Mesenchymal stem cell (in vitro differentiated cells and primary cell): ENCODE measurements around the gene TRDN.

Source experiments
- DNase-seq: peaks from one replicate; pipeline ENCODE4 v3.0.0-alpha.2; 2013
- H2AFZ ChIP-seq: one replicate; pipeline ENCODE4 v1.6.1; 2013; ENCODE audit warnings: low read depth, mild to moderate bottlenecking, control low read depth, inconsistent platforms, low read length, moderate library complexity
- H2AK5ac ChIP-seq: 2 replicates; pipeline ENCODE4 v1.6.1; 2013; ENCODE audit warnings: low read length, moderate library complexity, mild to moderate bottlenecking, inconsistent platforms; ENCODE audit not compliant: severe bottlenecking
- H2BK120ac ChIP-seq: one replicate; pipeline ENCODE4 v1.6.1; 2013; ENCODE audit warnings: low read depth, mild to moderate bottlenecking, inconsistent platforms, low read length, moderate library complexity
- H2BK12ac ChIP-seq, 2 experiments: one replicate each; pipeline ENCODE4 v1.6.1; 2013; ENCODE audit warnings: inconsistent platforms in 2 of 2, low read length in 2 of 2, mild to moderate bottlenecking in 2 of 2, moderate library complexity in 2 of 2, control low read depth in 1 of 2
- H2BK15ac ChIP-seq: one replicate; pipeline ENCODE4 v1.6.1; 2013; ENCODE audit warnings: mild to moderate bottlenecking, low read depth, inconsistent platforms; ENCODE audit not compliant: poor library complexity, severe bottlenecking
- H2BK5ac ChIP-seq: 2 replicates; pipeline ENCODE4 v1.6.1; 2013; ENCODE audit warnings: low read depth, mild to moderate bottlenecking, low read length, control low read depth, inconsistent platforms; ENCODE audit not compliant: poor library complexity, severe bottlenecking
- H3K14ac ChIP-seq, 2 experiments: one replicate each; pipeline ENCODE4 v1.6.1; 2013; ENCODE audit warnings: inconsistent platforms in 2 of 2, low read length in 2 of 2, control low read depth in 1 of 2, mild to moderate bottlenecking in 1 of 2, moderate library complexity in 1 of 2
- H3K18ac ChIP-seq, 2 experiments: one replicate each; pipeline ENCODE4 v1.6.1; 2013; ENCODE audit warnings: inconsistent platforms in 2 of 2, low read length in 2 of 2, control low read depth in 1 of 2, low read depth in 1 of 2, mild to moderate bottlenecking in 1 of 2
- H3K23ac ChIP-seq, 2 experiments: one replicate each; pipeline ENCODE4 v1.6.1; 2013; ENCODE audit warnings: inconsistent platforms in 2 of 2, low read length in 2 of 2, mild to moderate bottlenecking in 2 of 2, moderate library complexity in 2 of 2, control low read depth in 1 of 2
- H3K27ac ChIP-seq: 2 replicates; pipeline ENCODE4 v1.5.1; 2013; ENCODE audit warnings: mild to moderate bottlenecking, moderate library complexity, low read length, control low read depth, inconsistent platforms; ENCODE audit not compliant: poor library complexity, severe bottlenecking
- H3K27me3 ChIP-seq, 2 experiments: 2 replicates each; pipeline versions ENCODE4 v1.6.1 to v1.7.0; 2013; ENCODE audit warnings: low read length in 2 of 2, mild to moderate bottlenecking in 2 of 2, moderate library complexity in 2 of 2, control low read depth in 1 of 2, inconsistent platforms in 1 of 2; ENCODE audit not compliant: control insufficient read depth in 1 of 2, insufficient read depth in 1 of 2
- H3K36me3 ChIP-seq, 2 experiments: 2 replicates each; pipeline versions ENCODE4 v1.6.1 to v1.7.0; 2013; ENCODE audit warnings: low read length in 2 of 2, control low read depth in 1 of 2, inconsistent platforms in 1 of 2, low read depth in 1 of 2, mild to moderate bottlenecking in 1 of 2; ENCODE audit not compliant: insufficient read depth in 2 of 2, control insufficient read depth in 1 of 2
- H3K4ac ChIP-seq, 2 experiments: one replicate each; pipeline ENCODE4 v1.6.1; 2013; ENCODE audit warnings: inconsistent platforms in 2 of 2, low read length in 2 of 2, mild to moderate bottlenecking in 2 of 2, moderate library complexity in 2 of 2, control low read depth in 1 of 2, low read depth in 1 of 2
- H3K4me1 ChIP-seq: 2 replicates; pipeline ENCODE4 v1.6.1; 2013; ENCODE audit warnings: low read depth, low read length, control low read depth; ENCODE audit not compliant: control insufficient read depth, insufficient read depth
- H3K4me2 ChIP-seq: 2 replicates; pipeline ENCODE4 v1.6.1; 2013; ENCODE audit warnings: low read length, mild to moderate bottlenecking, inconsistent platforms; ENCODE audit not compliant: poor library complexity, severe bottlenecking
- H3K4me3 ChIP-seq, 2 experiments: 2 replicates each; pipeline versions ENCODE4 v1.5.1 to v1.7.0; 2013; ENCODE audit warnings: low read length in 2 of 2, mild to moderate bottlenecking in 2 of 2, control low read depth in 1 of 2, low read depth in 1 of 2; ENCODE audit not compliant: insufficient read depth in 1 of 2
- H3K79me1 ChIP-seq: replicated peaks from 2 replicates; pipeline ENCODE4 v1.6.1; 2013; ENCODE audit warnings: mild to moderate bottlenecking, control low read depth, low read length, inconsistent platforms; ENCODE audit not compliant: poor library complexity, severe bottlenecking
- H3K9ac ChIP-seq: 2 replicates; pipeline ENCODE4 v1.7.0; 2013; ENCODE audit warnings: mild to moderate bottlenecking, low read length, moderate library complexity
- H3K9me3 ChIP-seq: 2 replicates; pipeline ENCODE4 v1.7.0; 2013; ENCODE audit warnings: mild to moderate bottlenecking, low read length; ENCODE audit not compliant: control insufficient read depth
- H4K8ac ChIP-seq: one replicate; pipeline ENCODE4 v1.6.1; 2013; ENCODE audit warnings: inconsistent platforms, mild to moderate bottlenecking, low read length, moderate library complexity
- H4K91ac ChIP-seq: one replicate; pipeline ENCODE4 v1.6.1; 2013; ENCODE audit warnings: mild to moderate bottlenecking, low read length, inconsistent platforms
- WGBS: methylation state at CpG from one replicate; pipeline ENCODE4 v1.1.7; 2013; ENCODE audit warnings: mixed read lengths; 5-methylcytosine and 5-hydroxymethylcytosine counted together

TRDN gene

DNA sequence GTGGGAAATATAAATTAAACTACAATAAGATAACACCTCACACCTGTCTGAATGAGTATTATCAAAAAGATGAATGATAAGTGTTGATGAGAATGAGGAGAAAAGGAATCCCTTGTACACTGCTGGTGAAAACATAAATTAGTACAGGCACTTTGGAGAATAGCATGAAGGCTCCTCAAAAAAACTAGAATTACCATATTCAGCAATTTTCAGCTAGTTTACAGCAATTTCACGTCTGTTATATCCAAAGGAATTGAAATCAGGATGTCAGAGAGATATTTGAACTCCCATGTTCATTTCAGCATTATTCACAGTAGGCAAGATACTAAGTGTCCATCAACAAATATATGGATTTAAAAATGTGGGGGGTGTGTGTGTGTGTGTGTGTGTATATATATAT is 348.1 kb downstream of the TRDN start:
- Histone ChIP-seq H2BK12ac (no peak overlapping the region), H3K23ac (no peak overlapping the region), H4K91ac (no peak overlapping the region), H3K79me1 (no peaks in the 10 kb centered on the region), H2BK15ac (no peak overlapping the region), H3K27ac (no peak overlapping the region), H3K4me1 (no peaks in the 10 kb centered on the region), H3K18ac (no peak overlapping the region), H3K9me3 (peaks cover 3% of the 10 kb centered on the region), H2BK5ac (no peak overlapping the region), H3K4me2 (no peak overlapping the region), H2AFZ (no peak overlapping the region), H3K36me3 (no peaks in the 10 kb centered on the region), H2BK120ac (no peak overlapping the region), H3K4ac (no peak overlapping the region), H4K8ac (no peak overlapping the region), H3K4me3 (no peak overlapping the region), H3K27me3 (no peaks in the 10 kb centered on the region), H2AK5ac (no peak overlapping the region), H3K14ac (no peak overlapping the region), H3K9ac (no peak overlapping the region)
- no peak for DNase-seq
- no CpG with 5 or more reads among the region's 1 CpG for WGBS

DNA sequence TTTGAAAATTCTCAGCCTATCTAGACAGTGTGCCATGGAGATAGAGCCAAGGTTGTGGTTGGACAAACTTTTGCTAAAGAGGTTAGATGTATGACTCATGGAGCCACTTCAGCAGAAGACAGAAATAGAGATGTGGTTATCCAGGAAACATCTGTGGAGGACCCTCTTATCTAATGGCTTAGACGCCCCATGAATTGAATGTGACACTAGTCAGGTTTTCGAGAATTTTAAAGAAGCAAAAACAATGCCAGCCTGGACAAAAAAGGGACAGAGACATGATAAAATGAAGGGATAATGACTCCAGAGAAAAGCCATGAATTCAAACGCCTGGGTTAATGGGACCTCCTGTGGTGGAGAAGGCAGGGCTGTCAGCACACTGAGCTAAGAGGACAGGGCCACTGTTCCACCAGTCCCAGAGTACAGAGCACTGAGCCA is 360.2 kb downstream of the TRDN start:
- Histone ChIP-seq H3K27ac (no peak overlapping the region), H3K4ac (no peak overlapping the region), H3K36me3 (no peaks in the 10 kb centered on the region), H4K91ac (no peak overlapping the region), H3K9ac (no peak overlapping the region), H2AK5ac (no peak overlapping the region), H3K18ac (no peak overlapping the region), H3K79me1 (no peaks in the 10 kb centered on the region), H3K23ac (no peak overlapping the region), H4K8ac (no peak overlapping the region), H2BK15ac (no peak overlapping the region), H2AFZ (no peak overlapping the region), H2BK120ac (no peak overlapping the region), H2BK5ac (no peak overlapping the region), H3K9me3 (no peaks in the 10 kb centered on the region), H3K14ac (no peak overlapping the region), H3K4me1 (no peaks in the 10 kb centered on the region), H3K4me3 (no peak overlapping the region), H3K4me2 (no peak overlapping the region), H3K27me3 (no peaks in the 10 kb centered on the region), H2BK12ac (no peak overlapping the region)
- DNase-seq, result no peak
- 42% methylated on average over 3 of the region's 3 CpGs for WGBS

- no peak overlapping the region for H2AK5ac ChIP-seq
- H3K36me3 ChIP-seq, result no peaks in the 10 kb centered on the region
- no peak overlapping the region for H2BK15ac ChIP-seq
- H2BK5ac ChIP-seq, result no peak overlapping the region
- H2BK12ac ChIP-seq, result no peak overlapping the region
- H3K9ac ChIP-seq, result no peak overlapping the region
- no peaks in the 10 kb centered on the region for H3K79me1 ChIP-seq
- 89% methylated on average over 4 of the region's 5 CpGs for WGBS
- DNase-seq, result no peak
- no peak overlapping the region for H3K14ac ChIP-seq
- no peaks in the 10 kb centered on the region for H3K9me3 ChIP-seq
- H4K91ac ChIP-seq, result no peak overlapping the region
- no peak overlapping the region for H3K4me2 ChIP-seq
- no peak overlapping the region for H3K18ac ChIP-seq
- H2BK120ac ChIP-seq, result no peak overlapping the region
- no peak overlapping the region for H2AFZ ChIP-seq
- no peaks in the 10 kb centered on the region for H3K4me1 ChIP-seq
- H3K27me3 ChIP-seq, result no peaks in the 10 kb centered on the region
- no peak overlapping the region for H3K23ac ChIP-seq
- no peak overlapping the region for H3K4ac ChIP-seq
- H3K27ac ChIP-seq, result no peak overlapping the region
- H3K4me3 ChIP-seq, result no peak overlapping the region
- H4K8ac ChIP-seq, result no peak overlapping the region
Observed at GRCh38 chr6:123263981-123264380, 372.8 kb downstream of the TRDN start.

GRCh38 chr6:123240626-123241025 is 396.1 kb downstream of the TRDN start:
- no peak overlapping the region for H3K4me2 ChIP-seq
- H3K27ac ChIP-seq, result no peak overlapping the region
- no peaks in the 10 kb centered on the region for H3K36me3 ChIP-seq
- H2AK5ac ChIP-seq, result no peak overlapping the region
- no peak overlapping the region for H4K91ac ChIP-seq
- no peak overlapping the region for H2AFZ ChIP-seq
- H2BK15ac ChIP-seq, result no peak overlapping the region
- no peak overlapping the region for H2BK12ac ChIP-seq
- H3K4ac ChIP-seq, result no peak overlapping the region
- no peak overlapping the region for H3K14ac ChIP-seq
- H3K4me1 ChIP-seq, result no peaks in the 10 kb centered on the region
- no peak overlapping the region for H4K8ac ChIP-seq
- no peak overlapping the region for H3K9ac ChIP-seq
- no peaks in the 10 kb centered on the region for H3K27me3 ChIP-seq
- H3K23ac ChIP-seq, result no peak overlapping the region
- no peaks in the 10 kb centered on the region for H3K79me1 ChIP-seq
- H3K9me3 ChIP-seq, result peaks cover 29% of the 10 kb centered on the region
- no peak overlapping the region for H3K4me3 ChIP-seq
- H2BK120ac ChIP-seq, result no peak overlapping the region
- WGBS, result no CpG with 5 or more reads among the region's 1 CpG
- H2BK5ac ChIP-seq, result no peak overlapping the region
- DNase-seq, result no peak
- no peak overlapping the region for H3K18ac ChIP-seq
